ENCODE results near the gene ST7L. TPM values are rescaled to one million over a fixed set of nuclear protein-coding genes. Genes with fewer than 3 reads are reported as not detected.

ST7L gene
- total RNA-seq, 2 donors from 2014 or later: 18.0 to 18.2 TPM

GRCh38 chr1:112530832-112531231, 88.1 kb downstream of the ST7L start:
- Mint-ChIP-seq H3K4me3 (no peak overlapping the region), H3K27ac (no peak overlapping the region), H3K36me3 (ENCODE audit: low read depth) (peaks cover 6% of the 10 kb centered on the region), H3K27me3 (ENCODE audit: insufficient read depth) (no peaks in the 10 kb centered on the region), H3K4me1 (peaks cover 17% of the 10 kb centered on the region), H3K9me3 (no peaks in the 10 kb centered on the region)
- Histone ChIP-seq H3K27ac (ENCODE audit: low read depth, low read length) (no peak overlapping the region), H3K9ac (ENCODE audit: extremely low read depth, low read length, poor library complexity, severe bottlenecking) (no peak overlapping the region), H3K36me3 (ENCODE audit: control insufficient read depth, insufficient read depth, low read length) (peaks cover under 1% of the 10 kb centered on the region), H3K4me1 (ENCODE audit: control insufficient read depth, insufficient read depth, low read length) (no peaks in the 10 kb centered on the region), H3K27me3 (ENCODE audit: control insufficient read depth, insufficient read depth, low read length, poor library complexity, severe bottlenecking) (no peaks in the 10 kb centered on the region), H3K9me3 (ENCODE audit: control insufficient read depth, low read length) (no peaks in the 10 kb centered on the region), H3K4me3 (ENCODE audit: low read length) (no peak overlapping the region)
- TF ChIP-seq CTCF (conservative IDR thresholded peaks at IDR 0.05): no peak
- no peak for DNase-seq

- no peaks in the 10 kb centered on the region for H3K9me3 ChIP-seq (ENCODE audit: control insufficient read depth, low read length)
- H3K27ac Mint-ChIP-seq: no peak overlapping the region
- no peak for DNase-seq
- H3K27ac ChIP-seq (ENCODE audit: low read depth, low read length): no peak overlapping the region
- no peak overlapping the region for H3K4me3 ChIP-seq (ENCODE audit: low read length)
- peaks cover 29% of the 10 kb centered on the region for H3K4me1 Mint-ChIP-seq
- peaks cover 9% of the 10 kb centered on the region for H3K36me3 ChIP-seq (ENCODE audit: control insufficient read depth, insufficient read depth, low read length)
- TF ChIP-seq CTCF (conservative IDR thresholded peaks at IDR 0.05): no peak
- no peaks in the 10 kb centered on the region for H3K4me1 ChIP-seq (ENCODE audit: control insufficient read depth, insufficient read depth, low read length)
- H3K36me3 Mint-ChIP-seq (ENCODE audit: low read depth): peaks cover 6% of the 10 kb centered on the region
- no peaks in the 10 kb centered on the region for H3K9me3 Mint-ChIP-seq
- no peak overlapping the region for H3K4me3 Mint-ChIP-seq
- H3K27me3 Mint-ChIP-seq (ENCODE audit: insufficient read depth): no peaks in the 10 kb centered on the region
- no peak overlapping the region for H3K9ac ChIP-seq (ENCODE audit: extremely low read depth, low read length, poor library complexity, severe bottlenecking)
- H3K27me3 ChIP-seq (ENCODE audit: control insufficient read depth, insufficient read depth, low read length, poor library complexity, severe bottlenecking): no peaks in the 10 kb centered on the region
Measured at GRCh38 chr1:112529301-112529700, 89.6 kb downstream of the ST7L start.

- Histone ChIP-seq H3K4me3 (ENCODE audit: low read length) (no peak overlapping the region), H3K9ac (ENCODE audit: extremely low read depth, low read length, poor library complexity, severe bottlenecking) (no peak overlapping the region), H3K9me3 (ENCODE audit: control insufficient read depth, low read length) (no peaks in the 10 kb centered on the region), H3K27me3 (ENCODE audit: control insufficient read depth, insufficient read depth, low read length, poor library complexity, severe bottlenecking) (no peaks in the 10 kb centered on the region), H3K36me3 (ENCODE audit: control insufficient read depth, insufficient read depth, low read length) (peaks cover 9% of the 10 kb centered on the region), H3K4me1 (ENCODE audit: control insufficient read depth, insufficient read depth, low read length) (peaks cover 3% of the 10 kb centered on the region), H3K27ac (ENCODE audit: low read depth, low read length) (no peak overlapping the region)
- no peak for DNase-seq
- Mint-ChIP-seq H3K36me3 (ENCODE audit: low read depth) (no peaks in the 10 kb centered on the region), H3K4me1 (peaks cover 41% of the 10 kb centered on the region), H3K4me3 (no peak overlapping the region), H3K27me3 (ENCODE audit: insufficient read depth) (no peaks in the 10 kb centered on the region), H3K27ac (no peak overlapping the region), H3K9me3 (no peaks in the 10 kb centered on the region)
- TF ChIP-seq CTCF (conservative IDR thresholded peaks at IDR 0.05): no peak
Measured at GRCh38 chr1:112528076-112528475, 90.9 kb downstream of the ST7L start.
